H9 (cell line): ENCODE results near the gene RGSL1. TPM values are rescaled to one million over a fixed set of nuclear protein-coding genes. Genes with fewer than 3 reads are reported as not detected.

ENCODE experiments used
- DNase-seq: peaks from one replicate; pipeline ENCODE4 v3.0.0-alpha.2; 2017
- H2AFZ ChIP-seq: one replicate; pipeline ENCODE4 v1.6.1; 2013; ENCODE audit warnings: mild to moderate bottlenecking, low read length, control low read depth, moderate library complexity
- H2AK5ac ChIP-seq: 2 replicates; pipeline ENCODE4 v1.6.1; 2013; ENCODE audit warnings: low read length, control low read depth, mixed read lengths; ENCODE audit not compliant: insufficient read length
- H2BK120ac ChIP-seq: one replicate; pipeline ENCODE4 v1.6.1; 2013; ENCODE audit warnings: low read depth, mild to moderate bottlenecking, low read length, control low read depth, inconsistent platforms; ENCODE audit not compliant: poor library complexity, severe bottlenecking
- H2BK12ac ChIP-seq: 2 replicates; pipeline ENCODE4 v1.6.1; 2013; ENCODE audit warnings: low read length, control low read depth, mixed read lengths, low read depth; ENCODE audit not compliant: insufficient read length
- H2BK15ac ChIP-seq: 2 replicates; pipeline ENCODE4 v1.6.1; 2013; ENCODE audit warnings: low read depth, low read length, control low read depth
- H2BK20ac ChIP-seq: one replicate; pipeline ENCODE4 v1.6.1; 2013; ENCODE audit warnings: low read depth, mild to moderate bottlenecking, low read length, control low read depth, inconsistent platforms; ENCODE audit not compliant: poor library complexity, severe bottlenecking
- H2BK5ac ChIP-seq: 2 replicates; pipeline ENCODE4 v1.6.1; 2013; ENCODE audit warnings: low read length, control low read depth, mixed read lengths; ENCODE audit not compliant: insufficient read length
- H3K14ac ChIP-seq: 2 replicates; pipeline ENCODE4 v1.6.1; 2013; ENCODE audit warnings: low read length, control low read depth; ENCODE audit not compliant: insufficient read depth
- H3K18ac ChIP-seq: 2 replicates; pipeline ENCODE4 v1.6.1; 2013; ENCODE audit warnings: low read depth, mild to moderate bottlenecking, mixed read lengths, low read length, control low read depth; ENCODE audit not compliant: insufficient read length
- H3K23ac ChIP-seq: 2 replicates; pipeline ENCODE4 v1.6.1; 2013; ENCODE audit warnings: low read length, control low read depth, mixed read lengths, low read depth; ENCODE audit not compliant: insufficient read length
- H3K23me2 ChIP-seq: 2 replicates; pipeline ENCODE4 v1.6.1; 2013; ENCODE audit warnings: low read depth, mild to moderate bottlenecking, mixed read lengths, low read length, control low read depth; ENCODE audit not compliant: insufficient read length, poor library complexity, severe bottlenecking
- H3K27ac ChIP-seq: 2 replicates; pipeline ENCODE4 v1.5.1; 2013; ENCODE audit warnings: low read length, control low read depth, mixed read lengths, low read depth; ENCODE audit not compliant: insufficient read length
- H3K27me3 ChIP-seq: 2 replicates; pipeline ENCODE4 v1.6.1; 2013; ENCODE audit warnings: low read length, control low read depth, inconsistent platforms; ENCODE audit not compliant: insufficient read depth
- H3K4ac ChIP-seq: 2 replicates; pipeline ENCODE4 v1.6.1; 2013; ENCODE audit warnings: low read depth, mild to moderate bottlenecking, control low read depth, inconsistent platforms, low read length, moderate library complexity
- H3K4me1 ChIP-seq: 2 replicates; pipeline ENCODE4 v1.6.1; 2013; ENCODE audit warnings: low read length, control low read depth, inconsistent platforms; ENCODE audit not compliant: insufficient read depth
- H3K4me2 ChIP-seq: 2 replicates; pipeline ENCODE4 v1.6.1; 2013; ENCODE audit warnings: low read length, control low read depth, mixed read lengths; ENCODE audit not compliant: insufficient read length, insufficient read depth
- H3K56ac ChIP-seq: 2 replicates; pipeline ENCODE4 v1.6.1; 2013; ENCODE audit warnings: low read depth, mild to moderate bottlenecking, mixed read lengths, low read length, control low read depth; ENCODE audit not compliant: insufficient read length
- H3K79me1 ChIP-seq: 2 replicates; pipeline ENCODE4 v1.6.1; 2013; ENCODE audit warnings: low read depth, mild to moderate bottlenecking, moderate library complexity, low read length, control low read depth, inconsistent platforms; ENCODE audit not compliant: insufficient read depth, poor library complexity, severe bottlenecking
- H3K79me2 ChIP-seq: 2 replicates; pipeline ENCODE4 v1.6.1; 2013; ENCODE audit warnings: low read length, control low read depth, inconsistent platforms; ENCODE audit not compliant: insufficient read depth
- H3K9ac ChIP-seq: 2 replicates; pipeline ENCODE4 v1.6.1; 2013; ENCODE audit warnings: low read length, control low read depth, mixed read lengths; ENCODE audit not compliant: insufficient read length; ENCODE audit errors: extremely low read depth
- H3K9me3 ChIP-seq: one replicate; pipeline ENCODE4 v1.6.1; 2013; ENCODE audit warnings: low read depth, low read length, inconsistent platforms; ENCODE audit not compliant: control insufficient read depth
- H3T11ph ChIP-seq: one replicate; pipeline ENCODE4 v1.6.1; 2013; ENCODE audit warnings: mild to moderate bottlenecking, low read length, control low read depth, inconsistent platforms
- H4K20me1 ChIP-seq: one replicate; pipeline ENCODE4 v1.6.1; 2013; ENCODE audit not compliant: control insufficient read depth, insufficient read length, insufficient read depth
- H4K5ac ChIP-seq: 2 replicates; pipeline ENCODE4 v1.6.1; 2013; ENCODE audit warnings: low read depth, mild to moderate bottlenecking, mixed read lengths, low read length, control low read depth; ENCODE audit not compliant: insufficient read length
- H4K8ac ChIP-seq: replicated peaks from 2 replicates; pipeline ENCODE4 v1.6.1; 2013; ENCODE audit warnings: low read length, control low read depth, mixed read lengths, low read depth; ENCODE audit not compliant: insufficient read length
- H4K91ac ChIP-seq: 2 replicates; pipeline ENCODE4 v1.6.1; 2013; ENCODE audit warnings: low read depth, mild to moderate bottlenecking, moderate library complexity, mixed read lengths, low read length, control low read depth; ENCODE audit not compliant: insufficient read length
- H3K27ac Mint-ChIP-seq, 3 experiments: 2 replicates in 2 of 3; 3 replicates in 1 of 3; pipeline ENCODE4 v1.8.0; 2020 to 2021; ENCODE audit warnings: mixed read lengths in 3 of 3, mild to moderate bottlenecking in 1 of 3, moderate library complexity in 1 of 3
- H3K27me3 Mint-ChIP-seq: 2 replicates; pipeline ENCODE4 v1.8.0; 2021; ENCODE audit warnings: low read depth, mild to moderate bottlenecking, moderate library complexity, mixed read lengths
- H3K36me3 Mint-ChIP-seq, 3 experiments: 2 replicates in 2 of 3; 3 replicates in 1 of 3; pipeline ENCODE4 v1.8.0; 2020 to 2021; ENCODE audit warnings: low read depth in 3 of 3, mixed read lengths in 3 of 3; ENCODE audit not compliant: insufficient read depth in 1 of 3
- H3K4me1 Mint-ChIP-seq, 2 experiments: 2 replicates each; pipeline ENCODE4 v1.8.0; 2020; ENCODE audit warnings: mixed read lengths in 2 of 2
- H3K4me3 Mint-ChIP-seq, 2 experiments: 2 replicates in 1 of 2; 3 replicates in 1 of 2; pipeline ENCODE4 v1.8.0; 2020 to 2021; ENCODE audit warnings: mild to moderate bottlenecking in 2 of 2, mixed read lengths in 2 of 2, moderate library complexity in 1 of 2
- H3K9me3 Mint-ChIP-seq, 2 experiments: 2 replicates in 1 of 2; 3 replicates in 1 of 2; pipeline ENCODE4 v1.8.0; 2020; ENCODE audit warnings: mild to moderate bottlenecking in 2 of 2, mixed read lengths in 2 of 2, moderate library complexity in 1 of 2
- CTCF ChIP-seq: fragments of 200-600 bp; sonication (generic); conservative IDR thresholded peaks from 3 replicates; pipeline ENCODE4 v1.8.0; 2021; ENCODE audit warnings: antibody characterized with exemption, mild to moderate bottlenecking
- total RNA-seq: library from RNA; stranded (reverse); gene quantifications from 2 replicates; pipeline ENCODE4 v1.2.1, GENCODE V29; 2021

RGSL1 gene
- total RNA-seq, 1 experiment from 2014 or later = not detected

GRCh38 chr1:182478238-182478637, 28.3 kb downstream of the RGSL1 start:
- no peak overlapping the region for H4K91ac ChIP-seq
- H3K4me2 ChIP-seq = no peak overlapping the region
- no peak overlapping the region for H2AK5ac ChIP-seq
- H3K4me1 ChIP-seq = no peaks in the 10 kb centered on the region
- Mint-ChIP-seq H3K9me3 (peaks cover 9 to 10% of the 10 kb centered on the region in 2 experiments; a peak in 4 of 5 replicates), H3K27ac (no peak overlapping the region), H3K4me3 (no peak overlapping the region; a peak in 1 of 5 replicates), H3K27me3 (no peaks in the 10 kb centered on the region; the same call in 1 of the 2 replicates), H3K36me3 (no peaks in the 10 kb centered on the region; a peak in 1 of 7 replicates), H3K4me1 (no peaks in the 10 kb centered on the region)
- H3K4ac ChIP-seq = no peak overlapping the region
- H3K9me3 ChIP-seq = no peaks in the 10 kb centered on the region
- no peak overlapping the region for H3K9ac ChIP-seq
- no peak overlapping the region for H2BK15ac ChIP-seq
- no peak overlapping the region for H2AFZ ChIP-seq
- no peak overlapping the region for H3K56ac ChIP-seq
- DNase-seq = no peak
- no peaks in the 10 kb centered on the region for H3K79me2 ChIP-seq
- H2BK5ac ChIP-seq = no peak overlapping the region
- no peaks in the 10 kb centered on the region for H4K20me1 ChIP-seq
- no peaks in the 10 kb centered on the region for H3K79me1 ChIP-seq
- no peak for TF ChIP-seq CTCF
- H3T11ph ChIP-seq = no peak overlapping the region
- no peaks in the 10 kb centered on the region for H3K23me2 ChIP-seq
- no peaks in the 10 kb centered on the region for H3K27me3 ChIP-seq
- no peak overlapping the region for H2BK12ac ChIP-seq
- H3K18ac ChIP-seq = no peak overlapping the region
- H3K14ac ChIP-seq = no peak overlapping the region
- no peak overlapping the region for H3K23ac ChIP-seq
- no peak overlapping the region for H2BK20ac ChIP-seq
- H4K8ac ChIP-seq = no peak overlapping the region
- no peak overlapping the region for H3K27ac ChIP-seq
- H4K5ac ChIP-seq = no peak overlapping the region
- H2BK120ac ChIP-seq = no peak overlapping the region
